GM18517 (cell line): Measurements from ENCODE around the gene UCKL1.
A peak's percentile ranks its signal among the peaks of the same experiment; 100 is the strongest.

Experiments
- ATAC-seq: cut with Tn5 transposase; IDR thresholded peaks from one replicate; pipeline ENCODE4 v1.9.1; 2021; ENCODE audit warnings: mild to moderate bottlenecking, moderate library complexity; ENCODE audit not compliant: unreplicated experiment

Gene UCKL1

DNA sequence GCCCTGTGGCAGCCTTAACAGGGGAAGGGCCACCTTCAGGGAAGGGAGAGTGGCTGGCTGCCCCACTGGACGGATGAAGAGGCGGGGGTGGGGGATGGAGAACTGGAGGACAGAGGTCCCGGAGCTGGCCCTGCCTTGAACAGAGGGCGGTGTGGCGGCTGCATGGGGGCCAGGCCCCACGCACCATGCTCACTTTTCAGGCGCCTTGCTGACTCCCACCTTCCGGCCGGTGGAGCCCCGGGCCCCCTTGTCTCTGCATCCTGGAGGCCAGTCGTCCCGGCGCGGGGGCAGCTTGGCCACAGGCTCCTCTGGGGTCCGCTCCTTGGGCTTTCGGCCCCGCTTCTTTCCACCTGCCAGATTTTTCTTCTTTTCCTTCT, 3.5 kb upstream of the UCKL1 start:
- ATAC-seq = no peak

GRCh38 chr20:63958964-63959698, 2.9 kb upstream of the UCKL1 start:
- ATAC-seq = no peak

- no peak for ATAC-seq
These were observed 2.3 kb upstream of the UCKL1 start for GRCh38 chr20:63958471-63958870.

DNA sequence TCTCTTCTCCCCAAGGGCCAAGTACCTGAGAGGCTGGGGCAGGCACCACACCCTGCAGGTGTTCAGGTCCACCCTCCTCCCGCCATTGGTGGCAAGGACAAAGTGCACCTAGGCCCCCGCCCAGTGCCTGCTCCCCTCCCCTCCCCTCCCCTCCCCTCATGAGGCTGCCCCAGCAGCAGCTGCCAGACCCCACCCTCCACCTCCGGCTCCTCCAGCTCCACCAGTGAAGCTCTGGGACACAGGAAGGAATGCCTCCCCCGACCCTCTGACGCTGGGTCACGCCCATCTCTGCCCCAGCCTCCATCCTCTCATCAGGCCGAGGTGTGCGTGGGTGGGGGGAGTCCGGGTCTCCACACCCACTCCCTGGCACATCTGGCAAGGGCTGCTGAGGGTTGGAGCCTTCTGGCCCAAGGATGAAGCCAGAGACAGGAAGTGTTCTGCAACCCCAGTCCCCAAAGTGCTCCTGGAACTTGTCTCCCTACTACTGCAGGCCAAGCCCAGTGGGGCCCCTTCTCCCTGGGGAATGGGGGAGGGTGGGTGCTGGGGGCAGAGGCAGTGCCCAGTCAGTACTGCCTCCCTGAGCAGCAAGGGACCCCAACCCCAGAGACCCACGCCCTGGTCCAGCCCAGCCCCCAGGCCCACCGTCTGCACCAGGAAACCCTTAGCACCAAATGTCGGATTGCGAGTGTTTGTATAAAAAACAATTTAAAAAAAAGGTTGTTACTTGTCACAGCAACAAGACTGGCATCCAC, 1.6 kb upstream of the UCKL1 start:
- no peak for ATAC-seq

DNA sequence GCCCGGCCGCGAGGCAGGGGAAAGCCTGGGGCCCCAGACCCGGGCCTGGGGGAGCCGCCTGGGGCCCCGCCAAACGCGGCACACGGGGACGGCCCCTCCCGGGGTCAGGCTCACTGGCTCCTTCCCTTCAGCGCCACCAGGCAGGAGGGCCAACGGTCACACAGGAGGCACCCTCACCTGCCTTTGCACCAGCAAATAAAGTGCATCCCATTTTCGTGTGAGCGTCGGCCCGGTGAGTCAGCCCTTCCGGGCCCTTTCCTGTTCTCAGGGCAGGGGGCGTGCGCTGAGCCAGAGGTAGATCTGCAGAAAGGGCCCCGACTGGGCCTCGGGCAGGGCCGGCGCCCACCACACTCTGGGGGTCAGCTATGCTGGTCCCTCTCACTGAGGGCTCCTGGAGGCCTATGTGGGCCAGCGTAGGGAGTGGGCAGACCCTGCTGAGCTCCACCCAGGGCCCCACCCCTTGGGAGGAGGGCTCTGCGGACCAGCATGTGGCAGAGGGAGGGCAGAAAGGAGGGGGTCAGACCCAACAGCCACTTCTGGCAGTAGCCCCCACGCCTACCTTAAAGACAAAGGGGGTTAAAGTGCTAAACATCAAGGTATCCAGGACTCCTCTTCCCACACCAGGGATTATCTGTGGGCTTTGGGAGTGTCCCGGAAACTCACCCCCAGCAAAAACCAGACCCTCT, 931 bp upstream of the UCKL1 start:
- peak; percentile 11 for ATAC-seq

DNA sequence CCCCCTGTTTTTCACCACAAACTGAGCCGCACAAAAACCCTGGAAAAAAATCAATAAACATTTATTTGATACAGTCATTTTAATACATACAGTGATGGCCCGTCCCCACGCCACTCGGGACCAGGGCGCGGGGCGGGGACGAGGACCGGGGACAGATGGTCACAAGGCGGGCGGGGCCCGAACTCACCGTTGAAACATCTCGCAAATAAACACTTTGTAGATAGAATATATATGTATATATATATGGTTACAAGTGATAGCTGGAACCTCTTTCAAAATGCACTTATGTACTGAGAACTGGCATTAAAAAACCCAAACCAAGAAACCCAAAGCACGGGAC, 418 bp upstream of the UCKL1 start:
- peak; percentile 10 for ATAC-seq

- ATAC-seq = peak; percentile 9
These were observed 862 bp downstream of the UCKL1 start for GRCh38 chr20:63955281-63955826.

GRCh38 chr20:63953764-63954429, 2.3 kb downstream of the UCKL1 start:
- ATAC-seq = no peak

DNA sequence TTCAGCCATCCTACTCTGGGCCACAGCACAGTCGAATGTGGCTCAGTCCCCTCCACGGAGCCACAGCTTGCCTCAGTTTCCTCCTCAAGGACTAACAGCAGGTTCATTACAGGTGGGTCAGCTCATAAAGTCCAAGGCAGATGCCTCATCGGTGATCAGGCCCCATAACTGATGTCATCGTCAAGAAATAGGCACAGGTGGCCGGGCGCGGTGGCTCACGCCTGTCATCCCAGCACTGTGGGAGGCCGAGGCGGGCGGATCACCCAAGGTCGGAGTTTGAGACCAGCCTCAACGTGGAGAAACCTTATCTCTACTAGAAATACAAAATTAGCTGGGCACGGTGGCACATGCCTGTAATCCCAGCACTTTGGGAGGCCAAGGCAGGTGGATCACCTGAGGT, 3.4 kb downstream of the UCKL1 start:
- ATAC-seq = no peak

DNA sequence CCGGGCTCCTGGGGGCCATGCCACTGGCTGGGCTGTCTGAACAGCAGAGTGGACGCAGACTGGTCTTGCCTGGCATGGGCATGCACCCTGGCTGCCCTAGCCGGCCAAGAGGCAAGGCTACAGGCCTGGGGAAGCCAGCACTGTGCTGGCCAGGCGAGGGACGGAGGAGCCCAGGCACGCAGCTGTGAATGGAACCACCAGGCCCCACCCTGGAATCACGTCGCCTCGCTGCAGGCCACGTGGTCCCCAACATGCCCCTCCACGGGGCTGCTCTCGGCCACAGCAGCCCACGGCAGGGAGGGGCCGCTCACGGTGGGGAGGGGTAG, 4.0 kb downstream of the UCKL1 start:
- no peak for ATAC-seq

- ATAC-seq = no peak
These were observed 4.6 kb downstream of the UCKL1 start for GRCh38 chr20:63951398-63952209.

DNA sequence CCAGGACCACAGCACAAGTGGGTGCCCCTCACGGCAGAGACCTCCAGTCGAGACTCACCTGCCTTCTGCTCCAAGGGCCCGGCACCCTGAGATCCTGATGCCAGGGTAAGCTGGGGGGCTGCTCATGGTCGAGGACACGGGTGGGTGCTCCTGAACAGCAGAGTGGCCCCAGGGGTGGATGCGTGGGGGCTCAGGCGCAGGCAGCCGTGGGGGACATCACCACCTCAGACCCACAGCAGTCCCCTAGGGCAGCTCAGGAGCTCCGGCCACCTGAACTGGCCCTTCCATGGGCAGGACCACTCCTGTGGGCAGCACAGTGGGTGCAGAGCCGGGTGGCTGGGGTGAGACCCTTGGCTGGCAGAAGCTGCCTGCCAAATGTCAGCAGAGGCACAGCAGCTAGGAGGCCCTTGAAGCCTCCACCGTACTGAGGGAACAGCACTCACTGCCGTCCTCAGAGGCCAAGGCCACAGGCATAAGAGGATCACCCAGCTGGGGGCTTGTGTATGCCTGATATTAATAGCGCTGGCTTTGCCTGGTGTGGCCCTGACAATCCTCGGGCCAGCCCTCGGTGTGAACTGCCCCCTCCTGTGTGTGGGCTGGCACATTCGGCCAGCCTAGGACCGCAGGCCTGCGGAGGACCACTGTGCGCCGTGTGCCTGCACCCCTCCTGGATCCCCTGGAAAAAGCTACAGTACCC, 5.4 kb downstream of the UCKL1 start:
- no peak for ATAC-seq

DNA sequence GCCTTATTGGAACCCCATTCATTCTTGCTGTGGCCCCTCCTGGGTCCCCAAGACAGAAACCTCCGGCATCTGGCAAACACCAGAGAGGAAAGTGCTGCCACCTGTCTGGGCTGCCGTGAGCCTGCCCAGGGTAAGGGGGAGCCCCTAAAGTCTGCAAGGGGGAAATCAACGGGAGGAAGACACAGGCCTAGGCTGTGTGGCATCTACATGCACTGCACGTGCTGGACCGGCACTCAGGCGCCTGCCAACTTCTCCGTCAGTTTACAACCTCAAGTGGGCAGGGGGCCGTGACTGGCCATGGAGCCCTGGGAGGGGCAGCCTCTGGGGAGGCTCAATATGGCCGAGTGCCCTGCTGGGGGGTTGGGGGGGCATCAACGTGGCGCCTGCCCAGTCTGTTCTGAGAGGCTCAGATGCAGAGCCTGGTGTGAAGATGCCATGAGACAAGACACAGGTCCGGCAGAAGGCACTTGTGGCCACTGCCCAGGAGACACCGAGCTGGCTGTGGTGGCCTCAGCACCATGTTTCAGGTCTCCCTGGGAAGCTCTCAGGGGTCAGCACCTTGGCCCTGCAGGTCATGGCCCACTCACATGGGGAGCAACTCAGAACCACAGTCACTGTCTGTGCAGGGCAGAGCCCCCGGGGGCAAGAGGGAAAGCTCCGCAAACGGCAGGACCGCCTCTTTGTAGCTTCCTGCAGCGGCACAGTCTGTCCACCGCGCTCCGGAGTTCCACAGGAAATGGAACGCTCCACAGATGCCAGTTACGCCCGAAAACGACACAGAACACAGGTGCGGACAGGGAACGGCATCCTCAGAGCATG, 8.4 kb downstream of the UCKL1 start:
- no peak for ATAC-seq

- no peak for ATAC-seq
These were observed 9.1 kb downstream of the UCKL1 start for GRCh38 chr20:63946986-63947637.

DNA sequence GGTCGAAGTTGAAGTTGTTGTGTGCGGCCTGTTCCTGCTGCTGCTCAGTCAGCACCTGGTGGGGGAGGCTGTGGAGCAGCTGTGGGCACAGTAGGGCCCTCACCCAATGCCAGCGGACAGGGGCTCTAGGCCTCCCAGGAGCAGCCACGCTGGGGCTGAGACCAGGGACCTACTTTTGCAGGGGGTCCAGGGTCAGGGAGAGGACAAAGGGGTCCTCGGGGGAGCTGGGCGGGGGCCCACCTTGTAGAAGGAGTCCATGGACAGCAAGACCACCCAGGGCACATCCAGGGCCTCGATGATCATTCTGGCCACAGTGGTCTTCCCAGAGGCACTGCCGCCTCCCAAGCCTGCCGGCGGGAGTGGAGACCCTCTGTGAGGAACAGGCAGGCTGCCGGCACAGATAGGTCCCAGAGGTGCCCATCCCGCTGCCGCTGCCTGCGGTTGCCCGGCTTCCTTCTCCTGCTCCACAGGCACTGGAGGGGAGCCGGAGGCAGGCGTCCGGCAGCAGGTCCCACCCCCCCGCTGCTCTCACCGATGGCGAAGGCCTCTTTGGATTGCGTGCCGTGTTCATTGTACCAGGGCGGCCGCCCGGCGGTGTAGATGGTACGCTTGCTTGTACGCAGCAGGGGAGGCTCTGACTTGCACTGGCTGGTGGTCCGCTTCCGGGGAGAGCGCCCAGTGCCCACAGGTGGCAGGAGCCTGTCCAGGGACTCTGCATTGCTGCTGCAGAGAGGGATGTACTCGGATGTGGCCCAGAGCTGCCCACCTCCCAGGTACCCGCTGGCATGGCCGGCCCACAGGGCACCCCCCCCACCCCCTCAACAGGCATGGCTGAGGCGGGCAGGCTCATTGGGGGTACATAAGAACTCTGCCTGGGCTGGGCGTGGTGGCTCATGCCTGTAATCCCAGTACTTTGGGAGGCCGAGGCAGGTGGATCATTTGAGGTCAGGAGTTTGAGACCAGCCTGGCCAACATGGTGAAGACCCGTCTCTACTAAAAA, 10.0 kb downstream of the UCKL1 start:
- ATAC-seq = no peak

DNA sequence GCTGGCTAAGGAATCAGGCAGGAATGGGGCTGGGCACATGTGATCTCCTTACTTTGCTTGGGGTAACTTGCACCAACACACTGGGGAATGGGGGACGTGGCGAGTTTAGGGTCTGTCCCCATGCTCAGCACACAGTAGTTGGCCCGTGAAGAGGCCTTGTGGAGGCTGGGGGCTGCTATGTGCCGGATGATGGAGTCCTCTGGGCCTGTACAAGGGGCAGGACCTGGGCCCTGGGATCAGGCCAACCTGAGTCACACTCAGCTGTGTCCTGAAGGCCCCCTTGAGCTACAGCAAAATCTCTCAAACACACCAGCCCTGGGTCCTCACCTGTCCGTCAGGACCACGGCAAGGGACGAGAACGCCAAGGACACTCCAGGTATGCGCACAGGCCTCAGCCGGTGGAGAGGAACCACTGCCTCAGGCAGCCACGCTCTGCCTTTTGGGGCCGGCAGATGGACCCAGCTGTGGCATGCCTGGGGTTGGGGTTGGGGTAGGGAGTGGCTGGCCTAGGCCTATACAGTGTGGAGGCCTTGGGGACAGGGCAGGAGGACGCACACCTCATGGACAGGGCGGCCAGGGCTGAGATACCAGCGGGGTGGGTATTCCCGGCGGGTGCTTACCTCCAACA, 11.1 kb downstream of the UCKL1 start:
- ATAC-seq = no peak
